IgD-negative memory B cell (primary cell): ENCODE measurements around the gene SH3D21. TPM values are rescaled to one million over a fixed set of nuclear protein-coding genes. Genes with fewer than 3 reads are reported as not detected.

Experiments used
- H3K27ac Mint-ChIP-seq, 3 donors: one replicate each; pipeline ENCODE4 v1.8.0; 2020 to 2022; ENCODE audit warnings: mild to moderate bottlenecking in 3 of 3, mixed read lengths in 3 of 3, moderate library complexity in 1 of 3
- H3K27me3 Mint-ChIP-seq: one replicate; pipeline ENCODE4 v1.8.0; 2021; ENCODE audit warnings: mixed read lengths
- H3K36me3 Mint-ChIP-seq: one replicate; pipeline ENCODE4 v1.8.0; 2020; ENCODE audit warnings: mild to moderate bottlenecking, mixed read lengths
- H3K4me1 Mint-ChIP-seq, 3 donors: one replicate each; pipeline ENCODE4 v1.8.0; 2020 to 2022; ENCODE audit warnings: mixed read lengths in 3 of 3, mild to moderate bottlenecking in 1 of 3
- H3K4me3 Mint-ChIP-seq, 4 donors: one replicate each; pipeline ENCODE4 v1.8.0; 2020 to 2022; ENCODE audit warnings: mild to moderate bottlenecking in 4 of 4, mixed read lengths in 4 of 4, moderate library complexity in 3 of 4
- H3K9me3 Mint-ChIP-seq, 3 donors: one replicate each; pipeline ENCODE4 v1.8.0; 2020 to 2021; ENCODE audit warnings: mixed read lengths in 3 of 3, mild to moderate bottlenecking in 1 of 3
- polyA plus RNA-seq: library from polyadenylated mRNA; unstranded; fragments of 300-500 nt; fragmentation: Illumina TruSeq; gene quantifications from one replicate; pipeline ENCODE4 v1.2.3, GENCODE V29; 2021

Gene SH3D21
- polyA plus RNA-seq, 1 donor from 2014 or later = 0.46 TPM

- Mint-ChIP-seq H3K36me3 (no peaks in the 10 kb centered on the region), H3K27me3 (no peaks in the 10 kb centered on the region), H3K4me1 (peaks cover 14 to 21% (median 21%) of the 10 kb centered on the region in 3 donors), H3K9me3 (no peaks in the 10 kb centered on the region), H3K27ac (no peak overlapping the region), H3K4me3 (peak overlapping the region in 2 of 4 donors; percentile 12 to 28)
These were observed 3.2 kb downstream of the SH3D21 start for GRCh38 chr1:36309397-36309796.

GRCh38 chr1:36320291-36320761 lies 14.2 kb downstream of the SH3D21 start:
- H3K4me1 Mint-ChIP-seq = peaks cover 11 to 15% (median 12%) of the 10 kb centered on the region in 3 donors
- H3K9me3 Mint-ChIP-seq = peaks cover 0 to 5% (median 0%) of the 10 kb centered on the region in 3 donors
- H3K36me3 Mint-ChIP-seq = no peaks in the 10 kb centered on the region
- peaks cover 7% of the 10 kb centered on the region for H3K27me3 Mint-ChIP-seq
- peak overlapping the region in 2 of 3 donors; percentile 7 to 36 for H3K27ac Mint-ChIP-seq
- peak overlapping the region; percentile 82 to 98 (median 88) for H3K4me3 Mint-ChIP-seq

DNA sequence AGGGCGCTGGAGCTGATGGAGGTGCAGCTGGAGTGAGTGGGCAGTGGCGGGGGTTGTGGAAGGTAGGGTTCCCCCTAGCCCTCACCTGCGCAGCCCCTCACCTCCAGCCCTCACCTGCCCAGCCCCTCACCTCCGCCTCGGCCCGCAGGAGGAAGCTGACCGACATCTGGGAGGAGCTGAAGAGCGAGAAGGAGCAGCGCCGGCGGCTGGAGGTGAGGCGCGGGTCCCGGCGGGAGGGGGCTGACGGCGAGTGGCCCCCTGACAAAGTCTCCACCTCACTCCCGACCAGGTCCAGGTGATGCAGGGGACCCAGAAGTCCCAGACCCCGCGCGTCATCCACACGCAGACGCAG lies 14.6 kb downstream of the SH3D21 start:
- Mint-ChIP-seq H3K27me3 (peaks cover 7% of the 10 kb centered on the region), H3K36me3 (no peaks in the 10 kb centered on the region), H3K4me1 (peaks cover 11 to 15% (median 12%) of the 10 kb centered on the region in 3 donors), H3K9me3 (peaks cover 0 to 2% (median 0%) of the 10 kb centered on the region in 3 donors), H3K27ac (peak overlapping the region in 2 of 3 donors; percentile 7 to 36), H3K4me3 (peak overlapping the region; percentile 82 to 98 (median 88))

GRCh38 chr1:36321119-36321951 lies 15.2 kb downstream of the SH3D21 start:
- H3K27ac Mint-ChIP-seq = no peak overlapping the region
- peak overlapping the region; percentile 82 to 98 (median 85) for H3K4me3 Mint-ChIP-seq
- no peaks in the 10 kb centered on the region for H3K9me3 Mint-ChIP-seq
- H3K4me1 Mint-ChIP-seq = peaks cover 11 to 15% (median 12%) of the 10 kb centered on the region in 3 donors
- H3K27me3 Mint-ChIP-seq = peaks cover 7% of the 10 kb centered on the region
- H3K36me3 Mint-ChIP-seq = no peaks in the 10 kb centered on the region

DNA sequence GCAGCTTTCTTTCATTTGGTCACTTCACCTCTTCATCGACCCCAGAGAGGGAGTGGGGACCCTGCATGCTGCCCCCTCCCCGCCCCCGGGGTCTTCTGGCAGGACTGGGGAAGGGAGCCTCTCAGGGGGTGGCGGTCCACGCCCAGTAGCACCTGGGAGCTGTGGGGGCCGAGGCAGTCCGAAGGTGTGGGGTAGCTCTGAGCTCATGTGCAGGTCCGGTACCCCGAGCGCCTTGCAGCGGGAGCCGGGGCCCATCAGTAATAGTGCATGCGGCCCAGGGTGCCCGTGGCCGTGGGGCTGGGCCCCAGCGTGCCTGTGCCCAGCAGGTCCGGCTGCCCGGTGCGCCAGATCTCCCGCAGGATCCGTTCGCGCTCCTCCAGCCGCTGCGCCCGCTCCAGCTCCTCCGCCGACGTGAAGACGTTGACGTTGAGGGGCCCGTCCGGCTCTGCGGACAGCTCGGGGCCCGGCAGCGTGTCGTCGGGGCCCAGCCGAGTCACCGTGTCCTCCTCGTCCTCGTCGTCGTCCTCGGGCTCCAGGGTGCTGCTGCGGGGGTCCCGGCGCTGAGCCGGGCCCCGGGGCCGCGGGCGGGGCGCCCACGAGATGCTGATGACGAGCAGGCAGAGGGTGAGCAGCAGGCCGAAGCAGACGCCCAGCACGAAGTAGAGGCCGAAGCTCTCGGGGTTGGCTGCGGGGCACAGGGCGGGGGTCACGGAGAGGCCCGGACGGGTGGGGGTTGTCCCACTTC lies 16.0 kb downstream of the SH3D21 start:
- H3K27me3 Mint-ChIP-seq = peaks cover 14% of the 10 kb centered on the region
- peaks cover 11 to 17% (median 12%) of the 10 kb centered on the region in 3 donors for H3K4me1 Mint-ChIP-seq
- no peaks in the 10 kb centered on the region for H3K36me3 Mint-ChIP-seq
- peak overlapping the region; percentile 67 to 93 (median 80) for H3K4me3 Mint-ChIP-seq
- H3K27ac Mint-ChIP-seq = no peak overlapping the region
- H3K9me3 Mint-ChIP-seq = no peaks in the 10 kb centered on the region

DNA sequence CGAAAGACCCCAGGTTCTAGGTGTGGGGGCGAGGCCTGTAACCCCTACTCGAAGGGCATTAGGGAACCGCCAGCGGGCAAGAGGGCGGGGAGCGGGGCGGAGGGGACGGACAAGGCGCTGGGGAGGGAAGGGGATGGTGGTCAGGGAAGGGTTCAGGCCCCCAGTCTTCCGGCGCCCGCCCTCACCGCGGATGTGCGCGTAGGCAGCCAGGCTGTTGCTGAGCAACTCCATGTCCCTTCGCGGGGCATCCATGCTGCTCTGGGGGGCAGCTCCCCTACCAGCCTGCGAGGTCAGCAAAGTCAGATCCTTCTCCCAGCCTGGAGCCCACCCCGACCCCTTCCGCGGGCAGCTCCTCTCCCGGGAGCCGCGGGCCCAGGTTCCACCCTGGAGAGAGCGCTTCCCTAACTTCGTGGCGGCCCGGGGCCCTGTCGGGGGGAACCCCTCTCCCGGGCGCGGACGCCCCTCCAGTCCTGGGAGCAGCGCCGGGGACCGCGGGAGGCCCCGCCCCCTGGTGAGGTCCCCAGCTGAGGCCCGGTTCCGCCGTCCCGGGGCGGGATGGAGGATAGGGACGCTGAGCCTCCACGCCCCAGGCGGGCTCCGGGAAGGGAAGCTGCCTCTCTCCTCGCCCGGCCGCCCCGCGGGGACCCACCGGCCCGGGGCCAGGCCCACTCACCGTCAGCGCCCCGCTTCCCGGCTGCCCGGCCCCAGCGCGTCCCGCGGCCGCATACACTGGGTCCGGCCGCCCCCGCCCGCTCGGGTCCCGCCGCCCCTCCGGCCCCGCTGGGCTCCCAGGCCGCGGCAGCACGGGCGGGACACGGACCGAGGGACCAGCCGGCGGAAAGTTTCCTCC lies 16.8 kb downstream of the SH3D21 start:
- H3K4me1 Mint-ChIP-seq = peaks cover 11 to 17% (median 12%) of the 10 kb centered on the region in 3 donors
- no peaks in the 10 kb centered on the region for H3K9me3 Mint-ChIP-seq
- no peaks in the 10 kb centered on the region for H3K36me3 Mint-ChIP-seq
- peaks cover 18% of the 10 kb centered on the region for H3K27me3 Mint-ChIP-seq
- no peak overlapping the region for H3K27ac Mint-ChIP-seq
- peak overlapping the region in 3 of 4 donors; percentile 74 to 88 (median 84) for H3K4me3 Mint-ChIP-seq

DNA sequence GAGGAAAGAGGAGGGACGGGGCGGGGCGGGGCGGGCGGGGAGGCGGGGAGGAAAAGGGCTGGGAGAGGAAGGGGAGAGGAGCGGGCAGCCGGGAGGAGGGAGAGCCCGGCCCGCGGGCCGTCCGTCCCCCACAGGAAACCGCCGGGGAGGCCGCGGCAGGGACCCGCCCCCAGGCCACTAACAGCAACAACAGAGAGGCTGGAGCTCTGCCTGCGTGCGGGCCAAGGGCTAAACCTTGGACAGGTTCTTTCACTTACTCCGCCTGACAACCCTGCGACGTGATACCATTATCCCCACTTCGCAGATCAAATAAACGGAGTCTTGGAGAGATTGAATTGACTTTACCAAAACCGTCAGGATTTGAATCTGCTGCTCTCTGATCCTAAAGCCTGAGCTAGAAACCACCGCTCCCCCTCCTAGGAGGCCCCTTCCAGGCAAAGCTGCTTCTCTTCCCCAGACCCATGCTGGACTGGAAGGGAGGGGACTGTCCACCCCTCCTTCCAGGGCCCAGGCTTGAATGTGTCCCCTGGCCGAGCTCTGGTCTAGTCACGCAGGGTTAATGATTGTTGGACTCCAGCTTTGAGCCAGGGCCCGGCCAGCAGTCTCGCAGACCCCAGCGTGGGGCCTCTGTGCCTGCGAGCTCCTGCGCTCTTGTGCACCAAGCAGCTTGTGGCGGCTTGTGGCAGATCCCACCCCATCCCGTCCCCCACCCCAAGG lies 17.6 kb downstream of the SH3D21 start, which contains the start of gene EVA1B:
EVA1B (minus strand) TSS at position 10 of the 717 bp plus-strand sequence. CDS start 608 bp downstream, outside the sequence.
- H3K4me3 Mint-ChIP-seq = peak within 1 kb of the TSS; percentile 76 to 90 (median 84)
- no peaks in the 10 kb centered on the region for H3K9me3 Mint-ChIP-seq
- H3K27ac Mint-ChIP-seq = peak within 1 kb of the TSS in 1 of 3 donors; percentile 69
- no peaks in the 10 kb centered on the region for H3K36me3 Mint-ChIP-seq
- H3K27me3 Mint-ChIP-seq = peaks cover 18% of the 10 kb centered on the region
- H3K4me1 Mint-ChIP-seq = peaks cover 11 to 17% (median 12%) of the 10 kb centered on the region in 3 donors

- peaks cover 11 to 17% (median 12%) of the 10 kb centered on the region in 3 donors for H3K4me1 Mint-ChIP-seq
- peak overlapping the region; percentile 1 to 88 (median 68) for H3K4me3 Mint-ChIP-seq
- no peaks in the 10 kb centered on the region for H3K36me3 Mint-ChIP-seq
- H3K9me3 Mint-ChIP-seq = no peaks in the 10 kb centered on the region
- H3K27ac Mint-ChIP-seq = peak overlapping the region in 1 of 3 donors; percentile 69
- peaks cover 18% of the 10 kb centered on the region for H3K27me3 Mint-ChIP-seq
These were observed 18.2 kb downstream of the SH3D21 start for GRCh38 chr1:36324353-36324703.

- Mint-ChIP-seq H3K27ac (no peak overlapping the region), H3K9me3 (no peaks in the 10 kb centered on the region)
These were observed 20.3 kb downstream of the SH3D21 start for GRCh38 chr1:36326499-36326898.

GRCh38 chr1:36327421-36328087 lies 21.4 kb downstream of the SH3D21 start:
- peaks cover 3 to 11% (median 5%) of the 10 kb centered on the region in 3 donors for H3K4me1 Mint-ChIP-seq
- H3K4me3 Mint-ChIP-seq = peak overlapping the region in 1 of 4 donors; percentile 3
- peaks cover 5% of the 10 kb centered on the region for H3K36me3 Mint-ChIP-seq
- H3K27ac Mint-ChIP-seq = peak overlapping the region in 1 of 3 donors; percentile 67
- no peaks in the 10 kb centered on the region for H3K9me3 Mint-ChIP-seq
- H3K27me3 Mint-ChIP-seq = peaks cover 19% of the 10 kb centered on the region

More at GRCh38 chr1:36326499-36326898, 20.3 kb downstream of the SH3D21 start:
- peaks cover 5 to 14% (median 7%) of the 10 kb centered on the region in 3 donors for H3K4me1 Mint-ChIP-seq
- peaks cover 18% of the 10 kb centered on the region for H3K27me3 Mint-ChIP-seq
- H3K4me3 Mint-ChIP-seq = no peak overlapping the region
- peaks cover 4% of the 10 kb centered on the region for H3K36me3 Mint-ChIP-seq

- Mint-ChIP-seq H3K27me3 (peaks cover 18% of the 10 kb centered on the region), H3K9me3 (no peaks in the 10 kb centered on the region), H3K36me3 (peaks cover 5% of the 10 kb centered on the region), H3K4me1 (peaks cover 3 to 9% (median 5%) of the 10 kb centered on the region in 3 donors), H3K4me3 (no peak overlapping the region), H3K27ac (no peak overlapping the region)
These were observed 21.9 kb downstream of the SH3D21 start for GRCh38 chr1:36328088-36328480.

- no peaks in the 10 kb centered on the region for H3K9me3 Mint-ChIP-seq
- peak overlapping the region in 1 of 4 donors; percentile 20 for H3K4me3 Mint-ChIP-seq
- peaks cover 3 to 8% (median 5%) of the 10 kb centered on the region in 3 donors for H3K4me1 Mint-ChIP-seq
- H3K27ac Mint-ChIP-seq = no peak overlapping the region
- peaks cover 18% of the 10 kb centered on the region for H3K27me3 Mint-ChIP-seq
- peaks cover 5% of the 10 kb centered on the region for H3K36me3 Mint-ChIP-seq
These were observed 22.5 kb downstream of the SH3D21 start for GRCh38 chr1:36328713-36329112.

DNA sequence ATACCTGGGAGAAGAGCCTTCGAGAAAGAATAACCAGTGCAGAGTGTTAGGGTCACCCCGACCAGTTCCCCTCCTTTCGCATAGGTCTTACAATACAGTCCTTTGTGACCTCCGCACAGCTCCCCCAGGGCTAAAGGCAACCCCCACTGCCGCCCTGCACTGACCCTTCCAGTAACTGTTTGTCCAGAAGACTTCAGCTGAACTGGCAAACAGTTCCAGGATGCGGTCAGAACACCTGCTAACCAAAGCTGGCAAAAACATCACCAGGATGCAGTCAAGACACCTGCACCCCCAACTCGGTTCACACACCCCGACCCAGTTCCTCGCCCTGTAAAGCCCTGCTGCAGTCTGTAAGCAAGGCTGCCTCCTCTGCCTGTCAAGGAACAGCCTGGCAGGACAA lies 23.6 kb downstream of the SH3D21 start:
- Mint-ChIP-seq H3K27ac (no peak overlapping the region), H3K27me3 (peaks cover 14% of the 10 kb centered on the region), H3K4me3 (no peak overlapping the region), H3K4me1 (peaks cover 0 to 4% (median under 1%) of the 10 kb centered on the region in 3 donors), H3K36me3 (peaks cover 5% of the 10 kb centered on the region), H3K9me3 (no peaks in the 10 kb centered on the region)
